Ecto neural progenitor cell (in vitro differentiated cells): ENCODE results near the gene PAQR6.
"Not testable (repeated sequence)": the region's sequence is repeated elsewhere in the genome, so short reads cannot be mapped to it uniquely, and the experiment has no call there.

ENCODE experiments used
- DNase-seq: peaks from one replicate; pipeline ENCODE4 v3.0.0-alpha.2; 2018; ENCODE audit warnings: low spot score

PAQR6 gene

GRCh38 chr1:156232201-156232894 is 15.5 kb downstream of the PAQR6 start:
- DNase-seq = no peak

GRCh38 chr1:156230473-156230837 is 17.4 kb downstream of the PAQR6 start:
- no peak for DNase-seq

GRCh38 chr1:156229809-156230472 is 17.9 kb downstream of the PAQR6 start:
- no peak for DNase-seq

DNA sequence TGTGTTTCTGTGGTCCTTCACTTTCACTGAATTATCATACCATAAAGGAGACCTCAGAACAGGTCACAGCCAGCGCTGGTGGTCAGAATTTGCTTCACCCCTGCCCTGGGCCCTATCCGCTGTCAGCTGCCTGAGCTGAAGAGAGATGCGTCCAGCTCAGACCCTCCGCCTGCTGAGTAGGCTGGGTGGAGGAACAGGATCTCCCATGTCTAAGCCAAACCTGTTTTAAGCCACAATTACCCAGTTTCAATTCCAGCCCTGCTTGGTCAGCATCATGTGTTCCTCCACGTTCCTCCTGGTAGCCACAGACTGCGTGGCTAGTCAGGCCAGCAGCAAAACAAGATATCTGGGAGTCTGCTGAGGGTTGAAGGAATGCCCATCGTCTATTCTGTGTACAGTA is 19.4 kb downstream of the PAQR6 start:
- no peak for DNase-seq

DNA sequence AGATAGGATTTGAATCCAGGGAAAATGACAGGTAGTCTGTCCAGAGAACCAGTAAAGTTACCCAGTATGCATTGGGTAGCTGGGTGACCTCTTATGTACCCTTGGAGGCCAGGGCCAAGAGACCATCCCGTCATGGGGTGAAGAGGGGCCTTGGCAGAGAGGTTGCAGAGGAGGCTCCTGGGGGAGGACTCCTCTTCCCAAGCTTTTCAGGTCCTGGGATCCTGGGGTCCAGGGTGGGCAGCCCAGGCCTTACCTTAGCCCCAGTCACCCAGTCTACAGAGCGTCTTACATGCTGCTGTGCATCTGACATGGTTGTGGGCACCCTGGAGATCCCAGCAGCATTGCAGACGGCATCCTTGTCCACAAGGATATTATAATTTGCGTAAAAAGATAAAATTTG is 21.1 kb downstream of the PAQR6 start:
- DNase-seq = no peak

DNA sequence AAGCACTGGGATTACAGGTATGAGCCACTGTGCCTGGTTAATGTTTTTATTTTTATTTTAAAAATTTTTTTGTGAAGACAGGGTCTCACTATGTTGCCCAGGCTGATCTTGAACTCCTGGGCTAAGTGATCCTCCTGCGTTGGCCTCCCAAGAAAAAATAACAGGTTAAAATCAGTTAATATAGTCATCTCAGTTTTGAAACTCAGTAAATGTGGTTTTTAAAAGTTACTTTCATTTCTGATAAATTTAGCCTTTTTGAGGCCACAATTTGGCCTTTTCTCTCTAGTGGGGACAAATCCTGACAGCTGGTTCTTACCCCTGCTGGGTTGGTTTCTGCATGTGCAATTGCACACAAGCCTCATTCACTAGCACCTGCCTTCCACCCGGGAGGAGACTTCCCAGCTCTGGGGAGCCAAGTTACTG is 21.7 kb downstream of the PAQR6 start:
- no peak for DNase-seq

DNA sequence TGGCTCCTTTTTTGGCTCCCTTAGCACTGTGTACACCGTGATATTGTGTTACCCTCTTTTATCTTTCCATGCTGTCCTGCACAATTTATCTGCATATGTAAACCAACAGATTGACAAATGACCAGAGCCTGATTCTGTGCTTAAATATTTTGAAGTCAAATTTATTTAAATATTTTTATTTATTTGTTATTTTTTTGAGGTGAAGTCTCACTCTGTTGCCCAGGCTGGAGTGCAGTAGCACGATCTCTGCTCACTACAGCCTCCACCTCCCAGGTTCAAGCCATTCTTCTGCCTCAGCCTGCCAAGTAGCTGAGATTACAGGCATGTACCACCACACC is 22.2 kb downstream of the PAQR6 start:
- DNase-seq = no peak

- no peak for DNase-seq
These were observed 25.7 kb downstream of the PAQR6 start for GRCh38 chr1:156221986-156222692.

DNA sequence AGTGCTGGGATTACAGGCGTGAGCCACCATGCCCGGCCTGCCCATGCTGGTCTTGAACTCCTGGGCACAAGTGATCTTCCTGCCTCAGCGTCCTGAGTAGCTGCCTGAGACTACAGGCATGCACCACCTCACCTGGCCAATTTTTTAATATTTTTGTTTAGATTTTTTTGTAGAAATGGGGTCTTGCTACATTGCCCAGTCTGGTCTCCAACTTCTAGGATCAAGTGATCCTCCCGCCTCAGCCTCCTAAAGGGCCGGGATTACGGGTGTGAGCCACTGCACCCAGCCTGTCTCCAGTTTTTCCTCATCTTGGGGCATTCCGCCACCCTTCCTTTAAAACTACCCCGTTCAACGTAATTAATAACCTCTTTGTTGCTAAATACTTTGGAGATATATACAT is 27.6 kb downstream of the PAQR6 start:
- no peak for DNase-seq

GRCh38 chr1:156217871-156218270 is 30.0 kb downstream of the PAQR6 start:
- no peak for DNase-seq

GRCh38 chr1:156216361-156217086 is 31.3 kb downstream of the PAQR6 start:
- DNase-seq = not testable (repeated sequence)

DNA sequence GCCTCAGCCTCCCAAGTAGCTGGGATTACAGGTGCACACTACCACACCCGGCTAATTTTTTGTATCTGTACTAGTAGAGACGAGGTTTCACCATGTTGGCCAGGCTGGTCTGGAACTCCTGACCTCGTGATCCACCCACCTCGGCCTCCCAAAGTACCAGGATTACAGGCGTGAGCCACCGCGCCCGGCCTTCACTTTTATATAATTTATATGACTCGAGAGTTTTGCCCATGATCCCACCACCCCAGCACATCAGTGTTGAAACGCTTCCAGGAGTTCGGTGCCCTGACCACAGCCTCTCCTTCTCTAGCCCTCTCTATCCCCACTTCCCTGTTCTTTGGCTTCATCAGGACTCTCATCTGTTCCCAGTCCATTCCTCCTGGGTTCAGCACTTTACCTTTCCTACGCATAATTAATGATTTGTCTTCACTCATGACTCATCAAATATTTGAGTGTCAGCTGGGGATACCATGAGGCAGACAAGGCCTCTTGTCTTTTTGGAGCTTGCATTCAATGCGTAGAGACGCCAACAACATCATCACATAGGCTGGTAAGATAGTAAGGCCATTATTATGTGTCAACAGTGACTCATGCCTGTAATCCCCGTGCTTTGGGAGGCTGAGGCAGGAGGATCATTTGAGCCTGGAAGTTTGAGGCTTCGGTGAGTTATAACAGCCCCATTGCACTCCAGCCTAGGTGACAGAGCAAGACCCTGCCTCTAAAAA is 33.7 kb downstream of the PAQR6 start:
- DNase-seq = no peak

GRCh38 chr1:156213644-156213966 is 34.3 kb downstream of the PAQR6 start:
- no peak for DNase-seq

GRCh38 chr1:156212833-156213643 is 34.8 kb downstream of the PAQR6 start, which contains the start of gene PMF1:
Gene PMF1 (plus strand): TSS chr1:156213007. CDS start chr1:156213016, 9 bp downstream.
- peak; percentile 97 for DNase-seq

GRCh38 chr1:156212130-156212529 is 35.7 kb downstream of the PAQR6 start:
- DNase-seq = no peak

DNA sequence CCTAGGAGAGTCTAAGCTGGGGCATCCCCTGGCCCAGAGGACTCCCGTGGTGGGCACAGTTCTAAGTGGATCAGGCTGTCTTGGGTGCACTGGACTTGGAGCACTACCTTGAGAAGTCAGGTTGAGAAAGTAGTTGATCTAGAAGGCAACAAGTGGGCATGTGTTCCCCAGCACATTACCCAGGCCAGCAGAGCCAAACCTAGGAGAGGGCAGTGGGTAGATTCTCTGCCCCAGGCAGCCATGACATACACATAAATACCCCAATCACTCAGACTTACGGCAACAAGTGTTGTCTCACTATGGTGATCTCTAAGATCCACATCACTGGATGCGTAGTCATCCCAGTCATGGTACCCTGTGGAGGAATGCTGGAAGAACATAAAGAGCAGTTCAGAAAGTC is 36.6 kb downstream of the PAQR6 start:
- DNase-seq = no peak

- no peak for DNase-seq
These were observed 43.2 kb downstream of the PAQR6 start for GRCh38 chr1:156204686-156205085.

- DNase-seq = no peak
These were observed 44.5 kb downstream of the PAQR6 start for GRCh38 chr1:156203331-156203730.

DNA sequence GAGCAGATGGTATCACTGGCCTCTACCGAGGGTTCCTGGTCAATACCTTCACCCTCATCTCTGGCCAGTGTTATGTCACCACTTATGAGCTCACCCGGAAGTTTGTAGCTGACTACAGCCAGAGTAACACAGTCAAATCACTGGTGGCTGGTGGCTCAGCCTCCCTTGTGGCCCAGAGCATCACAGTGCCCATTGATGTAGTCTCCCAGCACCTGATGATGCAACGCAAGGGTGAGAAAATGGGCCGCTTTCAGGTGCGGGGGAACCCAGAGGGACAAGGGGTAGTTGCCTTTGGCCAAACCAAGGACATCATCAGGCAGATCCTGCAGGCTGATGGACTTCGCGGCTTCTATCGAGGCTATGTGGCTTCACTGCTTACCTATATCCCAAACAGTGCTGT is 47.8 kb downstream of the PAQR6 start:
- DNase-seq = no peak

GRCh38 chr1:156198831-156199349 is 49.0 kb downstream of the PAQR6 start:
- DNase-seq = no peak

DNA sequence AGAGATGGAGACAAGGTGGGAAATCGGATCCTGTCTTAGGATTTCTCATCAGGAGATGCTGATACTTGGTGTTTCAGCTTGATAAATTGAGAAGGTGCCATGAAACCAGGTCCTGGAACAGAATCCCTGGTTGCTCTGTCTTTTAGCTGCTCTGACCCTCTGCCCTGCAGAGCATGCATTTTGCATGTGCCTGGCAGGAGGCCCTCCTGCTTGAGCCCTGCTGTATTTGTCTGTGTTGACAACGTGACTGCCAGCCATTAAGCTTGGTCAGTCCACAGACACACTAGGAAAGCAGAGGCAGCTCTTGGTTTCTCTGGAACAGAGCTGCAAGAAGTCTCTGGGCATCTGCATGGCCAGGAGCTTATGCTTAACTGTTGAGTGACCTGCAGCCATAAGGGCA is 51.4 kb downstream of the PAQR6 start:
- DNase-seq = no peak
